Measurements from ENCODE around the gene PERM1. TPM values are rescaled to one million over a fixed set of nuclear protein-coding genes. Genes with fewer than 3 reads are reported as not detected.

PERM1 gene
- total RNA-seq, 1 donor from 2014 or later, result 50.1 TPM

- intact Hi-C loops (cut with DNase I), result no loop called here
- DNase-seq (ENCODE audit: low spot score), result no peak
Observed at GRCh38 chr1:970973-971730, 10.7 kb downstream of the PERM1 start.

GRCh38 chr1:970242-970972 lies 11.5 kb downstream of the PERM1 start:
- intact Hi-C loops (cut with DNase I), result no loop called here
- no peak for DNase-seq (ENCODE audit: low spot score)

- intact Hi-C loops (cut with DNase I), result no loop called here
Observed at GRCh38 chr1:969260-969855, 12.5 kb downstream of the PERM1 start.

GRCh38 chr1:967466-968343 lies 14.2 kb downstream of the PERM1 start:
- intact Hi-C loops (cut with DNase I), result no loop called here
- DNase-seq (ENCODE audit: low spot score), result no peak

More at GRCh38 chr1:969260-969855, 12.5 kb downstream of the PERM1 start:
- no peak for DNase-seq (ENCODE audit: low spot score)

- DNase-seq (ENCODE audit: low spot score), result peak; percentile 91
- intact Hi-C loops (cut with DNase I), result no loop called here
Observed at GRCh38 chr1:966704-967300, 15.1 kb downstream of the PERM1 start.

- intact Hi-C loops (cut with DNase I), result no loop called here
- DNase-seq (ENCODE audit: low spot score), result no peak
Observed at GRCh38 chr1:966135-966703, 15.7 kb downstream of the PERM1 start, which contains the start of gene PLEKHN1. PLEKHN1 (plus strand) TSS chr1:966482; CDS start chr1:966532, 50 bp downstream.

GRCh38 chr1:965526-966134 lies 16.3 kb downstream of the PERM1 start:
- intact Hi-C loops (cut with DNase I), result no loop called here
- no peak for DNase-seq (ENCODE audit: low spot score)

- intact Hi-C loops (cut with DNase I), result no loop called here
- no peak for DNase-seq (ENCODE audit: low spot score)
Observed at GRCh38 chr1:964691-965525, 17.0 kb downstream of the PERM1 start.

GRCh38 chr1:963746-964525 lies 18.0 kb downstream of the PERM1 start:
- no peak for DNase-seq (ENCODE audit: low spot score)
- intact Hi-C loops (cut with DNase I), result no loop called here

- intact Hi-C loops (cut with DNase I), result no loop called here
- no peak for DNase-seq (ENCODE audit: low spot score)
Observed at GRCh38 chr1:963301-963651, 18.6 kb downstream of the PERM1 start.

GRCh38 chr1:962381-963300 lies 19.3 kb downstream of the PERM1 start:
- intact Hi-C loops (cut with DNase I), result no loop called here
- DNase-seq (ENCODE audit: low spot score), result no peak

GRCh38 chr1:961132-961669 lies 20.7 kb downstream of the PERM1 start:
- intact Hi-C loops (cut with DNase I), result no loop called here
- no peak for DNase-seq (ENCODE audit: low spot score)

- DNase-seq (ENCODE audit: low spot score), result peak; percentile 90
- intact Hi-C loops (cut with DNase I), result no loop called here
Observed at GRCh38 chr1:960363-961131, 21.3 kb downstream of the PERM1 start, which contains the start of gene KLHL17. KLHL17 (plus strand) TSS chr1:960584; CDS start chr1:960694, 110 bp downstream.

- DNase-seq (ENCODE audit: low spot score), result no peak
- intact Hi-C loops (cut with DNase I), result no loop called here
Observed at GRCh38 chr1:959731-960362, 22.0 kb downstream of the PERM1 start.

Data from cardiac septum (tissue), 1 donor.